Memory B cell (primary cell): Measurements from ENCODE around the gene PRKCSH.

Source experiments
- ATAC-seq: fragments of 150-1000 bp; cut with Tn5 transposase; 2 replicates; pipeline ENCODE4 v1.10.0; 2021; ENCODE audit warnings: low read depth, mild to moderate bottlenecking, moderate library complexity
- DNase-seq, 2 donors: peaks; one replicate each; pipeline ENCODE4 v3.0.0; 2022; ENCODE audit warnings: low spot score in 2 of 2
- H3K27ac Mint-ChIP-seq: one replicate; pipeline ENCODE4 v1.8.0; 2022; ENCODE audit warnings: mild to moderate bottlenecking, moderate library complexity, mixed read lengths
- H3K27me3 Mint-ChIP-seq: one replicate; pipeline ENCODE4 v1.8.0; 2022; ENCODE audit warnings: mixed read lengths
- H3K36me3 Mint-ChIP-seq: one replicate; pipeline ENCODE4 v1.8.0; 2022; ENCODE audit warnings: mild to moderate bottlenecking, mixed read lengths
- H3K4me1 Mint-ChIP-seq: one replicate; pipeline ENCODE4 v1.8.0; 2022; ENCODE audit warnings: mixed read lengths
- H3K4me3 Mint-ChIP-seq: one replicate; pipeline ENCODE4 v1.8.0; 2022; ENCODE audit warnings: mild to moderate bottlenecking, moderate library complexity, mixed read lengths
- H3K9me3 Mint-ChIP-seq: one replicate; pipeline ENCODE4 v1.8.0; 2022; ENCODE audit warnings: mixed read lengths

Gene PRKCSH

GRCh38 chr19:11408591-11408990 lies 26.8 kb upstream of the PRKCSH start:
- peaks cover 3% of the 10 kb centered on the region for H3K4me1 Mint-ChIP-seq
- H3K27ac Mint-ChIP-seq = no peak overlapping the region
- H3K4me3 Mint-ChIP-seq = no peak overlapping the region
- H3K36me3 Mint-ChIP-seq = no peaks in the 10 kb centered on the region
- H3K9me3 Mint-ChIP-seq = no peaks in the 10 kb centered on the region
- peaks cover 3% of the 10 kb centered on the region for H3K27me3 Mint-ChIP-seq
- DNase-seq (no peak), ATAC-seq (no peak)

GRCh38 chr19:11410682-11411081 lies 24.8 kb upstream of the PRKCSH start:
- ATAC-seq (no peak), DNase-seq (no peak)
- Mint-ChIP-seq H3K9me3 (no peaks in the 10 kb centered on the region), H3K36me3 (no peaks in the 10 kb centered on the region), H3K27me3 (peaks cover 3% of the 10 kb centered on the region), H3K4me3 (no peak overlapping the region), H3K4me1 (peaks cover 3% of the 10 kb centered on the region), H3K27ac (no peak overlapping the region)

GRCh38 chr19:11414544-11414943 lies 20.9 kb upstream of the PRKCSH start:
- H3K27ac Mint-ChIP-seq = no peak overlapping the region
- no peak for ATAC-seq
- no peak overlapping the region for H3K4me3 Mint-ChIP-seq
- DNase-seq = no peak
- peaks cover 13% of the 10 kb centered on the region for H3K4me1 Mint-ChIP-seq
- H3K36me3 Mint-ChIP-seq = no peaks in the 10 kb centered on the region
- H3K27me3 Mint-ChIP-seq = peaks cover 8% of the 10 kb centered on the region
- H3K9me3 Mint-ChIP-seq = no peaks in the 10 kb centered on the region

GRCh38 chr19:11416346-11417052 lies 18.9 kb upstream of the PRKCSH start:
- Mint-ChIP-seq H3K36me3 (no peaks in the 10 kb centered on the region), H3K27me3 (peaks cover 18% of the 10 kb centered on the region), H3K27ac (no peak overlapping the region), H3K9me3 (no peaks in the 10 kb centered on the region), H3K4me1 (peaks cover 25% of the 10 kb centered on the region), H3K4me3 (no peak overlapping the region)
- no peak for DNase-seq
- no peak for ATAC-seq

GRCh38 chr19:11418094-11418548 lies 17.3 kb upstream of the PRKCSH start:
- peak overlapping the region; percentile 86 for H3K4me3 Mint-ChIP-seq

GRCh38 chr19:11418549-11419506 lies 16.6 kb upstream of the PRKCSH start, which contains the start of gene RGL3:
Gene RGL3, minus strand, starts transcription at chr19:11419314. Its CDS starts 36 bp downstream, at chr19:11419278.
- peaks cover 2% of the 10 kb centered on the region for H3K9me3 Mint-ChIP-seq
- ATAC-seq (no peak), DNase-seq (peak in 1 of 2 donors; percentile 41)
- no peak within 1 kb of the TSS for H3K27ac Mint-ChIP-seq
- no peaks in the 10 kb centered on the region for H3K36me3 Mint-ChIP-seq
- peak within 1 kb of the TSS; percentile 86 for H3K4me3 Mint-ChIP-seq
- peaks cover 42% of the 10 kb centered on the region for H3K4me1 Mint-ChIP-seq
- H3K27me3 Mint-ChIP-seq = peaks cover 24% of the 10 kb centered on the region

More at GRCh38 chr19:11418094-11418548, 17.3 kb upstream of the PRKCSH start:
- Mint-ChIP-seq H3K27ac (no peak overlapping the region), H3K9me3 (no peaks in the 10 kb centered on the region), H3K27me3 (peaks cover 20% of the 10 kb centered on the region), H3K36me3 (no peaks in the 10 kb centered on the region), H3K4me1 (peaks cover 37% of the 10 kb centered on the region)
- DNase-seq (no peak), ATAC-seq (no peak)

GRCh38 chr19:11420429-11421370 lies 14.7 kb upstream of the PRKCSH start:
- Mint-ChIP-seq H3K4me1 (peaks cover 42% of the 10 kb centered on the region), H3K36me3 (no peaks in the 10 kb centered on the region), H3K4me3 (peak overlapping the region; percentile 86), H3K27ac (peak overlapping the region; percentile 12), H3K9me3 (peaks cover 2% of the 10 kb centered on the region), H3K27me3 (peaks cover 24% of the 10 kb centered on the region)
- ATAC-seq = no peak
- DNase-seq = peak in 1 of 2 donors; percentile 28

- peak; percentile 26 for ATAC-seq
- Mint-ChIP-seq H3K9me3 (peaks cover 2% of the 10 kb centered on the region), H3K4me3 (peak overlapping the region; percentile 86), H3K4me1 (peaks cover 42% of the 10 kb centered on the region), H3K27ac (peak overlapping the region; percentile 12), H3K36me3 (no peaks in the 10 kb centered on the region), H3K27me3 (peaks cover 24% of the 10 kb centered on the region)
- peak; percentile 43 to 64 for DNase-seq
Measured at GRCh38 chr19:11421371-11422098, 13.9 kb upstream of the PRKCSH start.

- peak overlapping the region; percentile 73 for H3K27ac Mint-ChIP-seq
- H3K4me1 Mint-ChIP-seq = peaks cover 42% of the 10 kb centered on the region
Measured at GRCh38 chr19:11422163-11423065, 13.0 kb upstream of the PRKCSH start.

GRCh38 chr19:11423164-11423790 lies 12.2 kb upstream of the PRKCSH start:
- H3K4me3 Mint-ChIP-seq = peak overlapping the region; percentile 44
- peaks cover 38% of the 10 kb centered on the region for H3K4me1 Mint-ChIP-seq
- DNase-seq (no peak), ATAC-seq (no peak)
- H3K27ac Mint-ChIP-seq = no peak overlapping the region
- no peaks in the 10 kb centered on the region for H3K36me3 Mint-ChIP-seq
- peaks cover 2% of the 10 kb centered on the region for H3K9me3 Mint-ChIP-seq
- peaks cover 22% of the 10 kb centered on the region for H3K27me3 Mint-ChIP-seq

More at GRCh38 chr19:11422163-11423065, 13.0 kb upstream of the PRKCSH start:
- peak overlapping the region; percentile 86 for H3K4me3 Mint-ChIP-seq
- DNase-seq (peak; percentile 83 to 87), ATAC-seq (peak; percentile 89)
- peaks cover 2% of the 10 kb centered on the region for H3K9me3 Mint-ChIP-seq
- H3K27me3 Mint-ChIP-seq = peaks cover 24% of the 10 kb centered on the region
- H3K36me3 Mint-ChIP-seq = no peaks in the 10 kb centered on the region

- no peaks in the 10 kb centered on the region for H3K36me3 Mint-ChIP-seq
- H3K27me3 Mint-ChIP-seq = peaks cover 17% of the 10 kb centered on the region
- H3K9me3 Mint-ChIP-seq = peaks cover 2% of the 10 kb centered on the region
- H3K4me1 Mint-ChIP-seq = peaks cover 33% of the 10 kb centered on the region
- no peak for DNase-seq
- no peak overlapping the region for H3K27ac Mint-ChIP-seq
- no peak for ATAC-seq
- no peak overlapping the region for H3K4me3 Mint-ChIP-seq
Measured at GRCh38 chr19:11423791-11424181, 11.6 kb upstream of the PRKCSH start.
